HG02678 (cell line): ENCODE data around the gene ABCA13.

Experiments
- ATAC-seq: cut with Tn5 transposase; IDR thresholded peaks from one replicate; pipeline ENCODE4 v1.9.1; 2021; ENCODE audit warnings: mild to moderate bottlenecking, moderate library complexity; ENCODE audit not compliant: unreplicated experiment

Gene ABCA13

DNA sequence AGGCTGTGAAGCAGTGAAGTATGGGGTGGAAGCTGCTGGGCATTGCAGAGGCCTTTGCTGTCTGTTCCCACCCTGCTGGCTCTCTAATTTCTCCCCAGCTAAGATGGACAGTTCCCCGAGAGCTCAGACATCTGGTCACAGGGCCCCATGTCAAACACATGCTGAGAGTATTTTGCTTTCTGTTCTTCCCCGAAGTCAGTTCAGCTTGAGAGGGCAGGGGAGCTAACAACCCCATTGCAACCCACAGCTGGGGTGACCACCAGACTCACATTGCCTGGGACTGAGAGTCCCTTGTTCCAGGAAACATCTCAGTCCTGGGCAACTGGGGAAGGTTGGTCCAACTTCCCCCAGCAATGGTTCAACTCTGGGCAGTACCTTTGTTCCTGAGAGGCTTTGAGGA is 52.8 kb downstream of the ABCA13 start:
- no peak for ATAC-seq

DNA sequence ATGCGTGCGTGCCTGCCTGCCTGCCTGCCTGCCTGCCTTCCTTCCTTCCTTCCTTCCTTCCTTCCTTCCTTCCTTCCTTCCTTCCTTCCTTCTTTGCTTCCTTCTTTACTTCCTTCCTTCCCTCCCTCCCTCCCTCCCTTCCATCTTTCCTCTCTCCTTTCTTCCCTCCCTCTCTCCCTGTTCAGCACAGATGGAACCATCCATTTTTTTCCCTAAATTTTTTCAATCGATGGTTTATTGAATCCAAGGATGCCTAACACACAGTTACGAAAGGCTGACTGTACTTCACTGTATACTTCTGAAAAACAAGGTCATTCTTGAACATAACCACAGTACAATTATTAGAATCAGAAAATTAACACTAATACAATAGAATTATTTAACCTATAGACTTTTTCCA is 53.8 kb downstream of the ABCA13 start:
- no peak for ATAC-seq

DNA sequence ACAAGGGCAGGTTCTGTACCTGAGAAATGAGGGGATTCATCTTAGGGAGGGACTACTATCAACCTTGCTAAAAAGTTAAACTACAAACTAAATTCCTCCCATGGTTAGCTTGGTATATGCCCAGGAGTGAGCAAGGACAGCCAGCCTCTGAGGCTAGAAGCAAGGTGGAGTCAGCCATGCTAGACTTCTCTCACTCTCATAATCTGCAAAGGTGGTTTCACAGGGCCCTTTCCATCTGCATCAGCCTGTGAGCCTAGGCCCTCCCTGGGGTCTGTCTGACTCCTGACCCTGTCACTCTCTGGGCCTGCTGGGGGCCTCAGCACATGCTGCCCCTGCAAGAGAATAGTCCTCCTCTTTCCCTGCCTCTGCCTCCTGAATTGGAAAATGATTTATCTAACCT is 66.1 kb downstream of the ABCA13 start:
- ATAC-seq: no peak

DNA sequence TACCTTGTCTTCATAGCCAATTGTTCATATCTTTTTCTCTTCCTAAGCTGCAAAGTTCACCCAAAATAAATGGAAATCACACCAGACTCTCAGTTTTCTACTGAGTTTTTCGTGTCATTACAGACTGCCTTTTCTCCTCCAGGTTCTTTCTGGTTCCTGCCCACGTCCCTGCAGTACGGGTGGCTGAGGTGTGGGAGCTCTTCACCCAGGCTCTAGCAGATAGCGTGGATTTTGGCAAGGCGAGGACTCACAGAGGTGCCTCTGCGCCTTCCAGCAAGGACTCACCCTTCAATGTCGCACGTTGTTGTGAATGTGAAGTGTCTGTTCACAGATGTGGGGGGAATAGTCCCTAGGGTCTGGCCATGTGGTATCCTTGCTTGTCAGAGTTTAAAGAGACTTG is 71.6 kb downstream of the ABCA13 start:
- no peak for ATAC-seq

DNA sequence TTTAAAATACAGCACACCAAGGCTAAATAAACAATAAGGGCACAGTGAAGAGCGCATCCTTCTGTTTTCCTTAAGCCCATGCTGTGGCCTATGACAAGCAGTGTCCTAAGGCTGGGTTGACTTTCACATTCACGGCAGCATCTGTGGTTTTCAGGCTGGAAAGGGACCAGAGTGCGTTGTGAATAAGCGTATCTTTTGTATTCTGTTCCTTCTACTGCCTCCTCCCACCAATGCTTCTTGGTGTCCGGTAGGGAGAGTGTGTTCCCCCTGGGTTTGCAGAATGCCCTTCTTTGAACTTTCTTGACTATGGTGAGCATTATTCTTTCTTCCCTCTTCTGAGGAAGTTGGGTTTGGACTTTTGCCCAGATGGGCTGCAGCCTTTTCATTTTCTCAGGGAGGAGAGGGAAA is 73.6 kb downstream of the ABCA13 start:
- ATAC-seq: no peak

DNA sequence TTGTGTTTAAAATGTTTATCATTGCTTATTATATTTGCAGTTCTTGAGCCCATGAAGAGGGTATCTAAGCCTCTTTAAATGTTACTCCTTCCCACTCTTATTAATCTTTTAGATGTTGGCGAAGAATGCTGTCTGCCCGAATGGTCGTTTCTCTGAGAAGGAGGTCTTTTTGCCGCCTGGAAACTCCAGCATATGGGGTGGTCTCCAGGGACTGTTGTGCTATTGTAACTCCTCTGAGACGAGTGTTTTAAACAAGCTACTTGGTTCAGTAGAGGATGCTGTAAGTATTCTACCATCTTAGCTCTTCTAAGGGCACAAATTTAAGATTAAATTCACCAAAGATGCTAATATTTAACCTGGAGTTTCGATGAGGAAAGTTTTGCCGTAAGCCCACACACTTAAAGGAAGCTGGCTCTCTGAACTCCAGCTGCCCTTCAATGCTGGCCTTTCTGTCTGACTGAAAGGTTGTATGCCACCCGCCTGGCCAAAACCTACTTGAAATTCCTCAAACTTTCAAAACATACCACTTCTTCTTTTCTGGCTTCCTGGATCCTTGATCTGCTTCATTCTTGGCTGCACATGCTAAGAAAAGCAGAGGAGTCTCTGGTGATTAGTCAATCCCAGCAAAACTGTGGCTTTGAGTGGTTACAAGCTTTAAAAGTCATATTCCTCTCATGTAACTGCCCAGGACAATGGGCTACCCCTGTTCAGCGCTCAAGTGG is 74.7 kb downstream of the ABCA13 start:
- ATAC-seq: peak; percentile 80

DNA sequence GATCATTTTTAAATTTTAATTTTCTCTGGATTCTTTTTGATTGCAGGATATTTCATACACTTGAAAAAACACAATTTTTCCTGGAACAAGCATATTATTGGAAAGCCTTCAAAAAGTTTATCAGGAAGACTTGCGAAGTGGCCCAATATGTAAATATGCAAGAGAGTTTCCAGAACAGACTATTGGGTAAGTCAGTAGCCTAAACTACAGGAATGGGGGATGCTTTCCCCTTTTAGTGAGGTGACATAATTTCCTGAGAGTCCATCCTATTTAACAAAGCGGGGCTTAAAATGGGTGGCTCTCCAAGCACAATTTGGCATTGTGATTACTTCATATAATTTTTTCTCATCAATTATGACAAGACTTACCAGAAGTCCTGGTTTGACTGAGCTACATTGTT is 77.9 kb downstream of the ABCA13 start:
- ATAC-seq: no peak

DNA sequence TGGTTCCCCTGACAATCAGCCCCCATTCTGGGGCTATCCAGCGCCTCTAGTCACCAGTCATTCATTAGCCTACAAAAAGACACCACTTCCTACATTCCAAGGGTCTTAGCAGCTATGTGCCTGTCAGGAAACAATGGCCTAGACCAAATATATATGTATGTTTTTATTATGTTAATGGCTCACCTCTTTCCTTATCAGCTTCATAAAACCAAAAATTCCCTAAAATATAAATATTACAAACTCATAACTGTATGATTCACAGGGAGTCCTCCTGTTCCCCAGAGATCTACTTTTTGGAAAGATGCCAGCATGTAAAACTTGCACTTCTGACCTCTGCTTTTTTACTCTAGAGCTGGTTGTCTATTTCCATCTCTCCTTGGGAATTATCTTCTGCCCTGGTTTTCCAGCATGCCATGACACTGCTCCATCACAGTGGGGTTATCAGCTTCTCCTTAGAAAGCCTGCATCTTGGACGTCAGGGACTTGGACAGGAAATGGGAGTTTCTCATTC is 79.2 kb downstream of the ABCA13 start:
- ATAC-seq: no peak

DNA sequence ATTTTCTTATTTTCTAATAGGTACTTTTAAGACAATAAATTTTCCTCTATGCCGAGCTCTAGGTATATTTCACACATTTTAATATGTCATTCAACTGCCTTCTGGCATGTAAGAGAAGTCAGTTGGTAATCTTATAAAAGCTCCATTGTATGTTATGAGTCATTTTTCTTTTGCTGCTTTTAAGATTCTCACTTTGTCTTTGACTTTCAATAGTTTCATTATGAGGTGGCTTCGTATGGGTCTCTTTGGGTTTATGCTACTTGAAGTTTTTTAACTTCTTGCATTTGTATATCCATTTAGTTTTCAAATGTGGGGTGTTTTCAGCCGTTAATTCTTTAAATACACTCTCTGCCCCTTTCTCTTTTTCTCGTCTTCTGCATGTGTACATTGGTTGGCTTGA is 80.5 kb downstream of the ABCA13 start:
- ATAC-seq: peak; percentile 92

DNA sequence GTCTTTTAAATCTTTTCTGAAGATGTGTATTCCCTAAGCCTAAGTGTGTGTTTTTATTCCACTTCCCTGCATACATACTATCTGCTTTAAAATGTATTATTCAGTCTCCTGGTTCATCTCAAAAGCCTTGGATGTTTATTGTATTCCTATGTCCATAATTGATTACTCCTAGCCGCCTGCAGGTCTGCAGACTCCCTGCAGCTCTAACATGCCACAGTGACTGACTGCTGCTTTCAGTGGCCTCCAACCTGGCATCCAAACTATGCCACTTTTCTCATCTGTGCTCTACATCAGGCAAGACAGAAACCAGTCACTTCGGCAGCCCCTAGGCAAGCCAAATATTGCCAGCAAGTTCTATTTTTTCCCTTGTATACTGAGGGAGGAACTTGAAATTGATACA is 81.7 kb downstream of the ABCA13 start:
- ATAC-seq: no peak

DNA sequence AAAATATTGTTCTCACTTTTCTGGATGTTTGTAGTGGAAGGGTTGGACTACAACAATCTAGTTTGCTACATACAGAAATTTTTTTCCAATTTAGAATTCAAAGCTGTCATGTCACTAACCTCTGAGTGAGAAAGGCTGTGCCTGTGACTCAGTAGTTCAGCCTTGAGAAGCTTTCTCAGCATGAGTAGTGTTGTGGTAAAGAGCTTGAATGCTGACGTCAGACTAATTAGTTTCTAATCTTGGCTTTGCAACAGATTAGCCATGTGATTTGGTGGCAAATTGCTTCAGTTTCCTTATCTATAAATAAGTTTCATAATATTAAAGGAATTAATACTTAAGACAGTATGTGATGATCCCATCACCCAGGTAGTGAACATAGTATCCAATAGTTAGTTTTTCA is 83.8 kb downstream of the ABCA13 start:
- peak; percentile 37 for ATAC-seq

DNA sequence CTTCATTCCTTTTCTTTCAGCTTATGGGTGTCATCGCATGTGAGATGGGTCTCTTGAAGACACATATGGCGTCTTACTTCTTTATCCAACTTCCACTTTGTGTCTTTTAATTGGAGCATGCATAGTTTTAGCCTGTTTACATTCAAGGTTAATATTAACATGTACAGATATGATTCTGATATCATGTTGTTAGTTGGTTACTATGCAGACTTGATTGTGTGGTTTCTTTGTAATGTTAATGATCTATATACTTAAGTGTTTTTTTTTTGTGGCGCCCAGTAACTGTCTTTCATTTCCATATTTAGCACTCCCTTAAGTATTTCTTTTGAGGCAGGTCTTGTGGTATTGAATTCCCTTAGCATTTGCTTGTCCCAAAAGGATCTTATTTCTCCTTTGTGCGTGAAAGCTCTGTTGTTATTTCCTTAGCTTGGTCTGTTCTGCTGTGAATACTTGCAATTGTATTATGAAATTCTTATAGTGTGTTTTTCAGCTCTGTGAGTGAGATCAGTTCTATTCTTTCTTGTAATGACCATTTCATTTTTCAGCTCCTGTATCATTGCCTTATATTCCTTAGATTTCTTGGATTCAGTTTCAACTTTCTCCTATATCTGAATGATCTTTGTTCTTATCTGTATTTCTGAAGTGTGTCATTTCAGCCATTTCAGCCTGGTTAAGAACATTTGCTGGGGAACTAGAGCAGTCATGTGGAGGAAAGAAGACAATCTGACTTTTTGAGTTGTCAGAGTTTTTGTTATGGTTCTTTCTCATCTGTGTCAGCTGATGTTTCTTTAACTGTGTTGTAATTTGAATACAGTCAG is 88.4 kb downstream of the ABCA13 start:
- ATAC-seq: no peak

DNA sequence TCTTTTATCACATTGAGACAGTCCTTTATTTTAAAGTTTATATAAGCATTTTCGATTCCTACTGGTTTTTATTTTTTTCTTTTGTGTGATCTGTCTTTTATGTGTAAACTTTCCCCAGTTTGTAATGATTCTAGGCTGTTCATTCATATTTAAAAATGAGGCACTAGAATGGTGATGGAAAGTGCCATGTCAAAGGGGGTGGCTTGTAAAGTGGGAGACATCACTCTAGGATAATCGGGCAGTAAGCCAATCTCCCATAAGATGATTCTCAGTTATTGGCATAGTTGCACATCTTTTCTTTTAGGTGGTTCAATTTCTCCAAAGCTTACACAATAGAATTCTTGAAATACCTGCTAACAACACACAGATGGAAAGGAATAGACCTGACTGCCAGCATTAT is 90.4 kb downstream of the ABCA13 start:
- no peak for ATAC-seq

DNA sequence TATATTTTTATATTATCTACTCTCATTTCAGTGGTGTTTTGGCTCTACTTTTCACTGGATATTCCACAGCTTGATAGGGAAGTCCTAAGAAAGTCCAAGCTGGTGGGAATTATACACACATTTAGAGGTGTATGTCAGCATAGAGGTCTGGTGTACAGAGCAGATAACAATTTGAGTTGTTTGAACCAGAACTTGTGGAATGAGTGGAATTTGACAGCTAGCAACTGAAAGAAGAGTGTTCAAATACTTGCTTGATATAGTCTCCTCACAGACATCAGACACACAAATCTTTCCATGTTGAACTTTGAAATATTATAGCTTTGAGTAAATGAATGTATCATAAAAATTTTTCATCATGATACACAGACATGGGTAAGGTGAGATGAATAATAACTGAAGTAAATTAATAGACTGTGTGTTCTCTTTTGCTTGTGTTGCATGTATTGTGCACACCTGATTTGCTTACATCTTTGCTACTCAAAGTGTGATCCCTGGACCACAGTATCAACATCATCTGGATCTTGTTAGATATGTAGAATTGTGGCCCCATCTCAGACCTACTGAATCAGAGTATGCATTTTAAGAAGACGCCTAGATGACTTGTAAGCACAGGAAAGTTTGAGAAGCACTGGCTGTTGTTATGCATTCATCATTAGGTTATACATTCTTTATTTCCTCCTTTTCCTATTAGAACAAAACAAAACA is 91.5 kb downstream of the ABCA13 start:
- ATAC-seq: no peak

DNA sequence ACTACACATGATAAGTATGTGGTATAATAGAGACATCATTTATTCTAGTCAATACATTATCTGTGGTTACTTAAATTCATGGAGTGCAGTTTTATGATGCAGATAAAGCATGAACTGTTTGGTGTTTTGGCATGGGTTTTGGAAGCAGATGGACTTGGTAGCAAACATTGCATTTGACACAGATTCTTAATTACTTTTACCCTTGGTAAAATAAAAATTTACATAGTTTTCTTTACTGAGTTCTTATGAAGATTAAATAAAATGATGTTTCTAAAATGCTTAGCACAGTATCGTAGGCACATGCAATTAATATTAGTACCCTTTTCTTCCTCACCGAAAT is 92.0 kb downstream of the ABCA13 start:
- ATAC-seq: no peak

DNA sequence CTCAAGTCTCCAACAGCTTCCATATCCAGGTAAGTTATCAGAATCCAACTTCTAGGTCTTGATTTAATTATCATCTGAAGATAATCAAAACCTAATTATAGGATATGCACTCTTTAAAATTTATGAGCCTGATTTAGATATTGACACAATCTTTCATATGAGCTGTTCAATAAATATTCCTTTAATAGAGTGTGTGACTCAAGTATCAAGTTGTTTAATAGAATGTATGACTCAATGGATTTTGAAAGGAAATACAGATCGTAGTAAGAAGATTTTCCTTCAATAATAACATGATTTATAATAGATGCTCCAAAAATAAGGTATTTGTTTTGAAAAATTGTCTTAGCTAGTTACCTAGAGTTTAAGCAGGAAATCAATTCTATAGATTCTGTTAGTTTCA is 97.8 kb downstream of the ABCA13 start:
- no peak for ATAC-seq

DNA sequence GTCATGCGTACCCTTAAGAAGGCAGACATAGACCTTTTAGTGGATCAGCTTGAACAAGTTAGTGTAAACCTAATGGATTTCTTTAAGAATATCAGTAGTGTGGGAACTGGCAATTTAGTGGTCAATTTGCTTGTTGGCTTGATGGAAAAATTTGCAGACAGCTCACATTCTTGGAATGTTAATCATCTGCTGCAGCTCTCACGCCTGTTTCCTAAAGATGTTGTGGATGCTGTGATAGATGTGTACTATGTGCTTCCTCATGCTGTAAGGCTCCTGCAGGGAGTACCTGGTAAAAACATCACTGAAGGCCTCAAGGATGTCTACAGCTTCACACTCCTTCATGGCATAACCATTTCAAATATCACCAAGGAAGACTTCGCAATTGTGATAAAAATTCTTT is 103.4 kb downstream of the ABCA13 start:
- ATAC-seq: no peak

DNA sequence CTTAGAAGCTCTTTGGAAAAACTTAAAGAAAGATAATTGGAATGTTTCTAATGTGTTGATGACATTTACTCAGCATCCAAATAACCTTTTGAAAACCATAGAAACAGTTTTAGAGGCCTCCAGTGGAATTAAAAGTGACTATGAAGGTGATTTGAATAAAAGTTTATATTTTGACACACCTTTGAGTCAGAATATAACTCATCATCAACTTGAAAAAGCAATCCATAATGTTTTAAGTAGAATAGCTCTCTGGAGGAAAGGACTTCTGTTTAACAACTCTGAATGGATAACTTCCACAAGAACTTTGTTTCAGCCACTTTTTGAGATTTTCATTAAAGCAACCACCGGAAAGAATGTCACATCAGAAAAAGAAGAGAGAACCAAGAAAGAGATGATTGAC is 108.2 kb downstream of the ABCA13 start:
- ATAC-seq: no peak

DNA sequence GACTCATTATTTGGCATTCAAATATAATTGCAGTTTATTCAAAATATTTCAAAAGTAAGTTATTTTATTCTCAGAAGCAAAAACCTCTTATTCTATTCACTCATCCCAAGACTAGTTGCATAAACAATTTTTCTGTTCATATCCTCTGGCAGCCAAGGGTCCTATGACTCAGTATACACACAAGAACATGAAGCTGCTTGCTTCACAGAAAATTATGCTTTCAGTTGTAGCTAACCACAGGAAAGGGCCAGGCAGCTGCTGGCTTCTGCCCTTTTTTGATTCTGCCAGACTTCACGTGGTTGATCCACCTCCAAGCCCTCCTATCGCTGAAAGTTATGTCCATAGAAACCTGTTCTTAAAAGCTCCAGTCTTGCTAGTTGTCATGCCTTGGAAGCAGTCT is 108.8 kb downstream of the ABCA13 start:
- ATAC-seq: no peak

DNA sequence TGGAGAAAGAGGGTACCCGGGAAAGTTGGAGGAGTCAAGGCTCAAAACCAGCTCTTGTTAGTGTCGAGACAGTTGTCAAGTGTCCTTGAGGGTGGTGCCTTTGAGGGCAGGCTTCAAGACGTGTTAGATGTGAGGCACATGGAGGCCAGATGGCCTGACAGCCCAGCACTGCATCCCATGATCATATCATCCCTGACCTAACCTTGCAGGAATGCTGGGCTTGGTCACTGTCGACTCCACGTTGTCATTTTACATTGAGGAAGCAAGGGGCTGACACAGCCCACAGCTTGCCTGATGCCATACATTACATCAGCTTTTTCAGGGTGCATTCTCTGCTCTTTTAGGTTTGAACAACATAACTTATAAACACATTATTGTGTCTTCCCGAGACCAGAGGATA is 114.1 kb downstream of the ABCA13 start:
- ATAC-seq: no peak

DNA sequence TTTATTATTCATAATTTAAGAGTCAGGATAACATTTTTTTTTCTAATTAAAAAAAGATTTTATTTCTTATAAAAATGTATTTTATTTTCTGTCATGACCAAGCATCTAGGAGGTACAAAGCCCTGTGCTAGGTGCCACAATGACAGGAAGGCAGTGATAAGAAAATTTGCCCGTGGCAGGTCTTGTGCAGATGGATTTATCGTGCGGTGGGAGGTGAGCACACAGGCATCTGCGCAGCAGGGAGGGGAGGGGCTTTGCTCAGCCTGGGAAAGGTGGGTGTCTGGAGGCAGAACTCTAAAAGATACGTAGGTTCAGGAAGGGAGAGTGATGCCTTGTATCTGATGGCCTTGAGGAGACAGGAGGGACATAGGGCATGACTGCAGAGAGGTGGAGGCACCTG is 115.6 kb downstream of the ABCA13 start:
- no peak for ATAC-seq

DNA sequence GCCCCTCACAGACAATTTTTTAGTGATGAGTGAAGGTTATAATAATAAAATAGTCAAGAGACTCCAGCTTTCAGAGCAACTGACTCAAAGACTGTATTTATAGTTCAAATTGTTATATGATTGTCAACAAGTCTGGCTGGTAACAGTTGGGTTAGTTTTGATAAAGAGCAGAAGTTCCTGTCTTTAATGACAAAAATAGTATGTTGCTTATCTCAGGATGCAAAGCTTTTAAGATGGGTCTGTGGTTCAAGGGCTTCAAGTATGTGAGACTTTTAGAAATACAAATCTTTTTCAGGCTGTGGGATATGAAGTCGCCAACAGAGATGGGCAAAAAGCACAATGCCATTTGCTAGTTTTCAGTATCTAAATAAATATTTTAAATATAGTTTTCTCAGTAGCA is 118.4 kb downstream of the ABCA13 start:
- no peak for ATAC-seq
